ENCODE data around the gene CDK9.
A peak's percentile ranks its signal among the peaks of the same experiment; 100 is the strongest.

CDK9 gene

DNA sequence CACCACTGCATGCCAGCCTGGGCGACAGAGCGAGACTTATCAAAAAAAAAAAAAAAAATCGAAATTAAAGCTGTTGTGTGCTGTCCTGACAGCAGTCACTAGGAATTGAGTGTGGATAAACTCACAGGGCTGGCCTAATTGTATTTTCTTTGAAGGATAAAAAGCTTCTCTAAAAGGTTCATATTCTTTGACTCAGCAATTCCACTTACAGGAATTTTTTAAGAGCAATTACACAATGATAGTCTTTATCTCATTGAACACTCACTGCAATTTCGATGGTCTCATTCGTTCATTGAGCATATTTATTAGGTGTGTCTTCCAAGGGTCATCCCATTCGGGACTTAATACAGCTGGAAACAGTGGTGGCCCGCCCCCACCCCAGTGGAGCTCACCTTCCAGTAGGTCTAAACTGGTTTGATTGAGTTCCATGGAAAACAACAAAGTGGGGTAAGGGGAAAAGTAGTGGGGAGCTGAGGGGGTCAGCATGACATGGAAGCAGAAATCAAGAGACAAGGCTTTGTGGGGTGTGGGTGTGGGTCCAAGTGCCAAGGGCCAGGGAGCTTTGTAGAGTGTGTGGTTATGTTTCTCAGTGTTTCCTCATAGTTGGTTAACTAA is 6.7 kb downstream of the CDK9 start:
- Mint-ChIP-seq H3K4me1 (peaks cover 15% of the 10 kb centered on the region), H3K27me3 (ENCODE audit: low read depth) (peaks cover 4% of the 10 kb centered on the region), H3K9me3 (no peaks in the 10 kb centered on the region), H3K27ac (no peak overlapping the region), H3K4me3 (no peak overlapping the region), H3K36me3 (ENCODE audit: low read depth) (peaks cover 38% of the 10 kb centered on the region)
- TF ChIP-seq, protein P1, sequence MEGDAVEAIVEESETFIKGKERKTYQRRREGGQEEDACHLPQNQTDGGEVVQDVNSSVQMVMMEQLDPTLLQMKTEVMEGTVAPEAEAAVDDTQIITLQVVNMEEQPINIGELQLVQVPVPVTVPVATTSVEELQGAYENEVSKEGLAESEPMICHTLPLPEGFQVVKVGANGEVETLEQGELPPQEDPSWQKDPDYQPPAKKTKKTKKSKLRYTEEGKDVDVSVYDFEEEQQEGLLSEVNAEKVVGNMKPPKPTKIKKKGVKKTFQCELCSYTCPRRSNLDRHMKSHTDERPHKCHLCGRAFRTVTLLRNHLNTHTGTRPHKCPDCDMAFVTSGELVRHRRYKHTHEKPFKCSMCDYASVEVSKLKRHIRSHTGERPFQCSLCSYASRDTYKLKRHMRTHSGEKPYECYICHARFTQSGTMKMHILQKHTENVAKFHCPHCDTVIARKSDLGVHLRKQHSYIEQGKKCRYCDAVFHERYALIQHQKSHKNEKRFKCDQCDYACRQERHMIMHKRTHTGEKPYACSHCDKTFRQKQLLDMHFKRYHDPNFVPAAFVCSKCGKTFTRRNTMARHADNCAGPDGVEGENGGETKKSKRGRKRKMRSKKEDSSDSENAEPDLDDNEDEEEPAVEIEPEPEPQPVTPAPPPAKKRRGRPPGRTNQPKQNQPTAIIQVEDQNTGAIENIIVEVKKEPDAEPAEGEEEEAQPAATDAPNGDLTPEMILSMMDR (IDR thresholded peaks at IDR 0.05; ENCODE audit: unreplicated experiment in 3 of 3), result no peak

DNA sequence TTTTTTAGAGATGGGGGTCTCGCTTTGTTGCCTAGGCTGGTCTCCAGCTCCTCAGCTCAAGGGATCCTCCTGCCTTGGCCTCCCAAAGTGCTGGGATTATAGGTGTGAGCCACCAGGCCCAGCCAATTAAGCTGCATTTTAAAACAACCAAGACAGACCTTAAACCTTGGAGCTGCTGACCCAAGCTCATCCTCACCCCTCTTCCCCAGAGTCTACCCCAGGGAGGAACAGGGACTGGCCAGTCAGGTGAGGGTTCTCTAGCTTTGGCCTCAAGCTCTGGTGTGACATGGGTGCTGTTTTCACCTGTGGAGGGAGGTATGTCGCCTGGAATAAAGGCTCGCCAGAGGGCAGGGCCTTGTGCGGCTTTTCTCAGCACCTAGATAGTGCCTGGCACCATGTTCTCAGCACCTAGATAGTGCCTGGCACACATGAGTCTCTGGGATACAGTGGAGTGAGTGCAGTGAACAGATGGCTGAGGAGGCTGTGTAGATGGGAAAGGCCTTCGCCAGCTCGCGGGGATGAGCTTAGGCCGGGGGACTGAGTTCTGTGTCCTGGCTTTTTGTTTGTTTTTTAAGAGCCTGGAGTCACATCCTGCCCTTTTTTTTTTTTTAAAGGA is 7.4 kb downstream of the CDK9 start:
- TF ChIP-seq, protein P1 (IDR thresholded peaks at IDR 0.05; ENCODE audit: unreplicated experiment in 3 of 3), result no peak
- Mint-ChIP-seq H3K36me3 (ENCODE audit: low read depth) (peaks cover 33% of the 10 kb centered on the region), H3K9me3 (no peaks in the 10 kb centered on the region), H3K27ac (peak overlapping the region in 2 of 3 experiments; percentile 31 to 38), H3K4me1 (peaks cover 12% of the 10 kb centered on the region), H3K27me3 (ENCODE audit: low read depth) (peaks cover 4% of the 10 kb centered on the region), H3K4me3 (no peak overlapping the region)

GRCh38 chr9:127794001-127794791 is 8.4 kb downstream of the CDK9 start:
- Mint-ChIP-seq H3K27me3 (ENCODE audit: low read depth) (peaks cover 4% of the 10 kb centered on the region), H3K36me3 (ENCODE audit: low read depth) (peaks cover 24% of the 10 kb centered on the region), H3K4me1 (peaks cover 12% of the 10 kb centered on the region), H3K9me3 (no peaks in the 10 kb centered on the region), H3K27ac (peak overlapping the region in 2 of 3 experiments; percentile 31 to 69), H3K4me3 (no peak overlapping the region)
- TF ChIP-seq, protein P1 (IDR thresholded peaks at IDR 0.05; ENCODE audit: unreplicated experiment in 3 of 3), result no peak

GRCh38 chr9:127796225-127796813 is 10.5 kb downstream of the CDK9 start:
- TF ChIP-seq, protein P1 (IDR thresholded peaks at IDR 0.05; ENCODE audit: unreplicated experiment in 3 of 3), result no peak
- H3K27me3 Mint-ChIP-seq (ENCODE audit: low read depth), result peaks cover 7% of the 10 kb centered on the region

DNA sequence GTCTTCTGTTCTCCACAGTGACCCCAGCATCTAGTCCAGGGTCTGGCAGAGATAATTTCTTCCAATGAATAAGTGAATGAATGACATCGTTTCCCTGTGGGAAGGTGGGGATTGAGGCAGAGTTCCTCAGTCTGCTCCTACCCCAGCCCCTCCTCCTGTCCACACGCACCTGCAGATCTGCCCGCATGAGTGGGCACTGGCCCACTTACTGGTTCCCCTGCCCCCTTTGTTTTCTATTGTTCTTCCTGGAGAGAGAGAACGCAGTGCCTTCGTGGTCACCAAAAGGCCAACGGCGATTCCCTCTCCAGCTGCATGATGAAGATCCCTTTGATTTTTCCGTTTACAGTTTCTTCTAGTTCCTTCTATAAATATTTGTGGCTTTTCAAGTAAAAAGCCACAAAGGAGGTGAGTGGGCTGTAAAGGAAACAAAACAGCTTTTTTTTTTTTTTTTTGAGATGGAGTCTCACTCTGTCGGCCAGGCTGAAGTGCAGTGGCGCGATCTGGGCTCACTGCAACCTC is 11.1 kb downstream of the CDK9 start:
- Mint-ChIP-seq H3K36me3 (ENCODE audit: low read depth) (peaks cover 4% of the 10 kb centered on the region), H3K4me1 (peaks cover 23% of the 10 kb centered on the region), H3K27ac (peak overlapping the region; percentile 3 to 5 (median 5)), H3K4me3 (no peak overlapping the region), H3K27me3 (ENCODE audit: low read depth) (peaks cover 7% of the 10 kb centered on the region), H3K9me3 (no peaks in the 10 kb centered on the region)
- TF ChIP-seq, protein P1 (IDR thresholded peaks at IDR 0.05; ENCODE audit: unreplicated experiment in 3 of 3), result no peak

More at GRCh38 chr9:127796225-127796813, 10.5 kb downstream of the CDK9 start:
- peak overlapping the region; percentile 3 to 5 (median 5) for H3K27ac Mint-ChIP-seq
- H3K9me3 Mint-ChIP-seq, result no peaks in the 10 kb centered on the region
- peaks cover 8% of the 10 kb centered on the region for H3K36me3 Mint-ChIP-seq (ENCODE audit: low read depth)
- no peak overlapping the region for H3K4me3 Mint-ChIP-seq
- H3K4me1 Mint-ChIP-seq, result peaks cover 19% of the 10 kb centered on the region

Data from nephron (organoid).